HEK293 (cell line): Measurements from ENCODE around the gene HEBP1.

ENCODE experiments used
- CTCF ChIA-PET: fragments of 350-600 bp; formaldehyde crosslinking; extraction: SDS; loops from one replicate; lab custom pipeline; 2021; ENCODE audit warnings: antibody characterized with exemption; lab: Yijun Ruan, JAX
- POLR2A ChIA-PET: fragments of 300-600 bp; formaldehyde crosslinking; extraction: SDS; loops from one replicate; lab custom pipeline; 2020; ENCODE audit warnings: antibody characterized with exemption, inconsistent platforms; lab: Yijun Ruan, JAX
- H3K27ac ChIP-seq: fragments of 200-500 bp; sonication (Bioruptor generic); 2 replicates; pipeline ENCODE4 v1.5.1; 2014; ENCODE audit warnings: low read depth, low read length, control low read depth, inconsistent platforms; ENCODE audit errors: extremely low read depth
- H3K36me3 ChIP-seq, 2 experiments: fragments of 200-500 bp in 1 of 2; sonication (Bioruptor generic) in 1 of 2; 1 replicate in 1 of 2; 2 replicates in 1 of 2; pipeline ENCODE4 v1.5.1; 2014 to 2017; ENCODE audit warnings: inconsistent platforms in 2 of 2, low read length in 2 of 2; ENCODE audit not compliant: control insufficient read depth in 2 of 2, insufficient read depth in 1 of 2
- H3K4me1 ChIP-seq: fragments of 200-500 bp; sonication (Bioruptor generic); 2 replicates; pipeline ENCODE4 v1.5.1; 2014; ENCODE audit warnings: mild to moderate bottlenecking, low read length, inconsistent platforms; ENCODE audit not compliant: control insufficient read depth, insufficient read depth
- H3K4me3 ChIP-seq: 2 replicates; pipeline ENCODE4 v1.5.1; 2011; ENCODE audit warnings: low read depth, mild to moderate bottlenecking, control low read depth, low read length, moderate library complexity
- H3K9me3 ChIP-seq: fragments of 200-500 bp; sonication (Bioruptor generic); 2 replicates; pipeline ENCODE4 v1.5.1; 2014; ENCODE audit warnings: low read depth, low read length, inconsistent platforms; ENCODE audit not compliant: control insufficient read depth, insufficient read depth
- KLF9 ChIP-seq: fragments of 450-650 bp; formaldehyde crosslinking; IDR thresholded peaks from 2 replicates; pipeline ENCODE4 v1.5.1; 2016; ENCODE audit warnings: missing biosample characterization, missing genetic modification characterization, low read depth
- OVOL3 ChIP-seq: fragments of 450-650 bp; formaldehyde crosslinking; IDR thresholded peaks from 2 replicates; pipeline ENCODE4 v1.5.1; 2016; ENCODE audit warnings: missing biosample characterization, missing genetic modification characterization
- SALL2 ChIP-seq: fragments of 450-650 bp; formaldehyde crosslinking; IDR thresholded peaks from 2 replicates; pipeline ENCODE4 v1.5.0; 2017; ENCODE audit warnings: missing biosample characterization, mild to moderate bottlenecking, missing genetic modification characterization, borderline replicate concordance
- TCF7L2 ChIP-seq: IDR thresholded peaks from 2 replicates; pipeline ENCODE4 v1.6.1; 2011; ENCODE audit warnings: low read depth, mild to moderate bottlenecking, inconsistent platforms, low read length, moderate library complexity, borderline replicate concordance
- ZBTB10 ChIP-seq: fragments of 450-650 bp; formaldehyde crosslinking; IDR thresholded peaks from 2 replicates; pipeline ENCODE4 v1.5.1; 2016; ENCODE audit warnings: missing biosample characterization, missing genetic modification characterization
- ZBTB8A ChIP-seq: fragments of 450-650 bp; formaldehyde crosslinking; IDR thresholded peaks from 2 replicates; pipeline ENCODE4 v1.5.1; 2016; ENCODE audit warnings: missing biosample characterization, missing genetic modification characterization
- ZNF114 ChIP-seq: fragments of 450-650 bp; formaldehyde crosslinking; IDR thresholded peaks from 2 replicates; pipeline ENCODE4 v1.5.0; 2017; ENCODE audit warnings: missing biosample characterization, missing genetic modification characterization
- ZNF138 ChIP-seq: fragments of 450-650 bp; formaldehyde crosslinking; IDR thresholded peaks from 2 replicates; pipeline ENCODE4 v1.5.1; 2016; ENCODE audit warnings: missing biosample characterization, missing genetic modification characterization, borderline replicate concordance
- ZNF169 ChIP-seq: fragments of 450-650 bp; formaldehyde crosslinking; IDR thresholded peaks from 2 replicates; pipeline ENCODE4 v1.5.1; 2016; ENCODE audit warnings: missing biosample characterization, missing genetic modification characterization
- ZNF2 ChIP-seq: fragments of 450-650 bp; formaldehyde crosslinking; IDR thresholded peaks from 2 replicates; pipeline ENCODE4 v1.5.1; 2016; ENCODE audit warnings: missing biosample characterization, missing genetic modification characterization
- ZNF239 ChIP-seq: fragments of 450-650 bp; formaldehyde crosslinking; IDR thresholded peaks from 2 replicates; pipeline ENCODE4 v1.5.1; 2016; ENCODE audit warnings: missing biosample characterization, missing genetic modification characterization
- ZNF366 ChIP-seq: fragments of 450-650 bp; formaldehyde crosslinking; conservative IDR thresholded peaks from 2 replicates; pipeline ENCODE4 v1.5.1; 2016; ENCODE audit warnings: missing biosample characterization, missing genetic modification characterization
- ZNF398 ChIP-seq: fragments of 450-650 bp; formaldehyde crosslinking; IDR thresholded peaks from 2 replicates; pipeline ENCODE4 v1.5.1; 2017; ENCODE audit warnings: missing biosample characterization, missing genetic modification characterization
- ZNF433 ChIP-seq: fragments of 450-650 bp; formaldehyde crosslinking; IDR thresholded peaks from 2 replicates; pipeline ENCODE4 v1.5.1; 2016; ENCODE audit warnings: missing biosample characterization, missing genetic modification characterization, low read depth
- ZNF558 ChIP-seq: fragments of 450-650 bp; formaldehyde crosslinking; IDR thresholded peaks from 2 replicates; pipeline ENCODE4 v1.5.1; 2016; ENCODE audit warnings: missing biosample characterization, missing genetic modification characterization
- ZNF600 ChIP-seq: fragments of 450-650 bp; formaldehyde crosslinking; IDR thresholded peaks from 2 replicates; pipeline ENCODE4 v1.5.1; 2016; ENCODE audit warnings: missing biosample characterization, missing genetic modification characterization
- ZNF610 ChIP-seq: fragments of 450-650 bp; formaldehyde crosslinking; IDR thresholded peaks from 2 replicates; pipeline ENCODE4 v1.5.1; 2016; ENCODE audit warnings: missing biosample characterization, missing genetic modification characterization, borderline replicate concordance
- ZXDB ChIP-seq: fragments of 450-650 bp; formaldehyde crosslinking; IDR thresholded peaks from 2 replicates; pipeline ENCODE4 v1.5.1; 2016; ENCODE audit warnings: missing biosample characterization, missing genetic modification characterization
- TF ChIP-seq, protein P1 (sequence below): fragments of 450-650 bp; formaldehyde crosslinking; IDR thresholded peaks from 2 replicates; pipeline ENCODE4 v1.5.1; 2016; ENCODE audit warnings: missing biosample characterization, missing genetic modification characterization
- TF ChIP-seq, protein P2 (sequence below): fragments of 450-650 bp; formaldehyde crosslinking; IDR thresholded peaks from 2 replicates; pipeline ENCODE4 v1.5.1; 2016; ENCODE audit warnings: missing biosample characterization, missing genetic modification characterization

Gene HEBP1

DNA sequence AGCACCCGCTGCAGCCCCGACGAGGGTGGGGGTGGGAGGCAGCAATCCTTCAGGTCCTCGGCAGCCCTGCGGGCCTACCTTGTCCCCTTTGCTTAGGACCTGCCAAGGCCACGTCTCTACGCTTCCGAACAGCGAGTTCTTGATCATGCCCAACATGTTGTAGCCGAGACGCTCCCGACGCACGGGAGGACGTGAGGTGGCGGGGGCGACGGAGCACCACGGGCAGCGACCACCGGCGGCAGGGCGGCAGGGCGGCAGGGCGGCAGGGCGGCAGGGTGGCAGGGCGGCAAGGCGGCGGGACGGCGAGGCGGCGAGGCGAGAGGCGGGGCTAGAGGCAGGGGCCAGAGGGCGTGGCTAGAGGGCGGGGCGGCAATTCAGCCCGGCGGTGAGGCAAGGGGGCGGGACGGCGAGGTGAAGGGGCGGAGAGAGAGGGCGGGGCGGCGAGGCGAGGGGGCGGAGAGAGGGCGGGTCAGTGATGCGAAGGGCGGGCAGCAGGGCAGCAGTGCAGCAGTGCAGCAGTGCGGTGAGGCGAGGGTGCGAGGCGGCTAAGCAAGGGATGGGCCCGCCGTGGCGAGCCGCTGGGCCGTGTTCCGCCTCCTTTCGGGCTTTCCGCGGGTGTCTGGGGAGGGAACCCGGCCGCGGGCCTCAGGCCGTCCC lies at the start of gene HEBP1 (continued):
- TF ChIP-seq ZNF398, result 0 out of 2 replicates have a peak, but pooled peaks have one; percentile 4
- peak; percentile 18; the same call in 1 of the 2 replicates for TF ChIP-seq ZNF2 (tag by site-specific recombination)
- TF ChIP-seq ZNF600 (tag by site-specific recombination), result peak; percentile 61
- TF ChIP-seq, protein P1, sequence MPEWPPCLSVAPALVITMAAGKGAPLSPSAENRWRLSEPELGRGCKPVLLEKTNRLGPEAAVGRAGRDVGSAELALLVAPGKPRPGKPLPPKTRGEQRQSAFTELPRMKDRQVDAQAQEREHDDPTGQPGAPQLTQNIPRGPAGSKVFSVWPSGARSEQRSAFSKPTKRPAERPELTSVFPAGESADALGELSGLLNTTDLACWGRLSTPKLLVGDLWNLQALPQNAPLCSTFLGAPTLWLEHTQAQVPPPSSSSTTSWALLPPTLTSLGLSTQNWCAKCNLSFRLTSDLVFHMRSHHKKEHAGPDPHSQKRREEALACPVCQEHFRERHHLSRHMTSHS (tag by site-specific recombination), result no peak
- TF ChIP-seq ZNF169 (tag by site-specific recombination), result no peak
- TF ChIP-seq, protein P2, sequence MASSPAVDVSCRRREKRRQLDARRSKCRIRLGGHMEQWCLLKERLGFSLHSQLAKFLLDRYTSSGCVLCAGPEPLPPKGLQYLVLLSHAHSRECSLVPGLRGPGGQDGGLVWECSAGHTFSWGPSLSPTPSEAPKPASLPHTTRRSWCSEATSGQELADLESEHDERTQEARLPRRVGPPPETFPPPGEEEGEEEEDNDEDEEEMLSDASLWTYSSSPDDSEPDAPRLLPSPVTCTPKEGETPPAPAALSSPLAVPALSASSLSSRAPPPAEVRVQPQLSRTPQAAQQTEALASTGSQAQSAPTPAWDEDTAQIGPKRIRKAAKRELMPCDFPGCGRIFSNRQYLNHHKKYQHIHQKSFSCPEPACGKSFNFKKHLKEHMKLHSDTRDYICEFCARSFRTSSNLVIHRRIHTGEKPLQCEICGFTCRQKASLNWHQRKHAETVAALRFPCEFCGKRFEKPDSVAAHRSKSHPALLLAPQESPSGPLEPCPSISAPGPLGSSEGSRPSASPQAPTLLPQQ (tag by site-specific recombination), result peak; percentile 90
- TF ChIP-seq, all 188 proteins: peak for 37

DNA sequence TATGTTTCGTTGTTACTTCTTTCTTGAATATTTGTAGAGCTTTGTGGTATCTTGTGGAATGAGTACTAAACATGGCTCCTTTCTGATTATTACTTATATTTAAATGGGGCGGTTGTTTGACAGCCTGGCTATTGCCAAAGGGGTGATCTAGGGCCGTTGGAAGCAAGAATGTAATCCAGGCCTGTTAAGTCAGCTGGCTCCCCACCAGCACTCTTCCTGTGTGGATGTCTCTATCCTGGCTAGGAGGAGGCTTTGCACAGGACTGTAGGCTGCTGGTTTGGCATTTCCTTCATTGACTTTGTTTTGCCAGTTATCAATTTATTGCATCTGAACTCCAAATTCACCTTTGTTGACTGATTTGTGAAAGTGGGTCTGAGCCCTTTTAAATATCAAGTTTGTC lies 49.8 kb upstream of the HEBP1 start:
- ChIA-PET POLR2A (no interaction called here), CTCF (interaction anchor here (2.4 kb wide), 1 partner anchor 162 kb away, joined by 7 read pairs; no protein-coding TSS in a partner anchor)
- Histone ChIP-seq H3K27ac (no peak overlapping the region), H3K36me3 (no peaks in the 10 kb centered on the region), H3K9me3 (no peaks in the 10 kb centered on the region), H3K4me1 (peaks cover 21% of the 10 kb centered on the region; the same call in 1 of the 2 replicates), H3K4me3 (no peak overlapping the region)
- TF ChIP-seq ZNF433 (tag by site-specific recombination), result no peak
- TF ChIP-seq ZNF366 (tag by site-specific recombination), result no peak
- no peak for TF ChIP-seq ZXDB
- no peak for TF ChIP-seq SALL2 (tag by site-specific recombination)
- TF ChIP-seq ZBTB8A (tag by site-specific recombination), result no peak
- TF ChIP-seq ZNF610 (tag by site-specific recombination), result no peak
- no peak for TF ChIP-seq KLF9
- no peak for TF ChIP-seq ZNF558 (tag by site-specific recombination)
- TF ChIP-seq ZNF138 (tag by site-specific recombination), result no peak
- TF ChIP-seq TCF7L2, result no peak
- no peak for TF ChIP-seq ZNF239 (tag by site-specific recombination)
- no peak for TF ChIP-seq ZBTB10 (tag by site-specific recombination)
- no peak for TF ChIP-seq ZNF114 (tag by site-specific recombination)
- TF ChIP-seq OVOL3 (tag by site-specific recombination), result no peak
